Measurements from ENCODE around the gene ASB17.
"Not testable (repeated sequence)": the region's sequence is repeated elsewhere in the genome, so short reads cannot be mapped to it uniquely, and the experiment has no call there.

The ASB17 gene

GRCh38 chr1:75932304-75932703 lies at the start of gene ASB17:
Gene ASB17 (minus strand): TSS chr1:75932404. CDS start chr1:75932291, 113 bp downstream.
- no peak for DNase-seq

- no peak for DNase-seq
These were observed 49.0 kb upstream of the ASB17 start for GRCh38 chr1:75980972-75981897.

GRCh38 chr1:75970631-75971030 lies 38.4 kb upstream of the ASB17 start:
- DNase-seq = no peak

GRCh38 chr1:75969550-75969949 lies 37.3 kb upstream of the ASB17 start:
- no peak for DNase-seq

GRCh38 chr1:75967719-75968118 lies 35.5 kb upstream of the ASB17 start:
- no peak for DNase-seq

- DNase-seq = no peak
These were observed 32.7 kb upstream of the ASB17 start for GRCh38 chr1:75964760-75965408.

- not testable (repeated sequence) for DNase-seq
These were observed 32.0 kb upstream of the ASB17 start for GRCh38 chr1:75964110-75964759.

GRCh38 chr1:75954586-75954985 lies 22.4 kb upstream of the ASB17 start:
- no peak for DNase-seq

- no peak for DNase-seq
These were observed 21.3 kb upstream of the ASB17 start for GRCh38 chr1:75953461-75953860.

GRCh38 chr1:75952016-75952415 lies 19.8 kb upstream of the ASB17 start:
- no peak for DNase-seq

GRCh38 chr1:75950176-75950575 lies 18.0 kb upstream of the ASB17 start:
- DNase-seq = no peak

- not testable (repeated sequence) for DNase-seq
These were observed 10.8 kb upstream of the ASB17 start for GRCh38 chr1:75943037-75943436.

GRCh38 chr1:75937034-75937433 lies 4.8 kb upstream of the ASB17 start:
- DNase-seq = no peak

- no peak for DNase-seq
These were observed 9.5 kb downstream of the ASB17 start for GRCh38 chr1:75922698-75923097.

- DNase-seq = no peak
These were observed 15.4 kb downstream of the ASB17 start for GRCh38 chr1:75916834-75917233.

GRCh38 chr1:75908717-75909152 lies 23.5 kb downstream of the ASB17 start:
- no peak for DNase-seq

GRCh38 chr1:75901371-75901770 lies 30.8 kb downstream of the ASB17 start:
- no peak for DNase-seq

- DNase-seq = no peak
These were observed 47.8 kb downstream of the ASB17 start for GRCh38 chr1:75884437-75884836.

- no peak for DNase-seq
These were observed 52.2 kb downstream of the ASB17 start for GRCh38 chr1:75879985-75880384.

GRCh38 chr1:75870951-75871350 lies 61.3 kb downstream of the ASB17 start:
- no peak for DNase-seq
